Activated CD8-positive, alpha-beta T cell treated with anti-CD3 and anti-CD28 coated beads for 36 hours (primary cell): ENCODE measurements around the gene METAP1. TPM values are rescaled to one million over a fixed set of nuclear protein-coding genes. Genes with fewer than 3 reads are reported as not detected.
A peak's percentile ranks its signal among the peaks of the same experiment; 100 is the strongest.

Source experiments
- ATAC-seq: fragments of 200-7000 bp; cut with Tn5 transposase; one replicate; pipeline ENCODE4 v1.10.0; 2021; ENCODE audit warnings: mild to moderate bottlenecking, moderate library complexity
- CTCF ChIA-PET: fragments of 350-600 bp; sonication (Branson Sonifier 250); formaldehyde crosslinking; loops from one replicate; lab custom pipeline; 2021; ENCODE audit warnings: antibody characterized with exemption; lab: Charles Lee
- POLR2A ChIA-PET: fragments of 350-600 bp; sonication (Branson Sonifier 250); formaldehyde crosslinking; loops from one replicate; lab custom pipeline; 2021; ENCODE audit warnings: antibody characterized with exemption; lab: Charles Lee
- DNase-seq: peaks from one replicate; pipeline ENCODE4 v3.0.0-alpha.2; 2020
- H3K27ac Mint-ChIP-seq: one replicate; pipeline ENCODE4 v1.8.0; 2021; ENCODE audit warnings: mild to moderate bottlenecking, mixed read lengths
- H3K27me3 Mint-ChIP-seq: one replicate; pipeline ENCODE4 v1.8.0; 2021; ENCODE audit warnings: mixed read lengths
- H3K36me3 Mint-ChIP-seq: one replicate; pipeline ENCODE4 v1.8.0; 2021; ENCODE audit warnings: low read depth, mixed read lengths
- H3K4me1 Mint-ChIP-seq: one replicate; pipeline ENCODE4 v1.8.0; 2021; ENCODE audit warnings: low read depth, mixed read lengths
- H3K4me3 Mint-ChIP-seq: one replicate; pipeline ENCODE4 v1.8.0; 2021; ENCODE audit warnings: mild to moderate bottlenecking, moderate library complexity, mixed read lengths
- H3K9me3 Mint-ChIP-seq: one replicate; pipeline ENCODE4 v1.8.0; 2021; ENCODE audit warnings: mixed read lengths
- CTCF ChIP-seq: fragments of 200-600 bp; IDR thresholded peaks from one replicate; pipeline ENCODE4 v1.8.0; 2022; ENCODE audit warnings: antibody characterized with exemption, mild to moderate bottlenecking
- intact Hi-C: fragments of 100-400 bp; cut with micrococcal nuclease; formaldehyde crosslinking; loops from one replicate; pipeline ENCODE4 v1.10.0; 2022
- total RNA-seq, 2 experiments: library from RNA; stranded (reverse); gene quantifications; one replicate each; pipeline ENCODE4 v1.2.3, GENCODE V29; 2021

Gene METAP1
- total RNA-seq, 2 experiments from 2014 or later: 67.1 to 70.4 TPM

- H3K27ac Mint-ChIP-seq: no peak overlapping the region
- POLR2A ChIA-PET: interaction anchor here (1.3 kb wide), 1 partner anchor 101 kb away, joined by 4 read pairs; no protein-coding TSS in a partner anchor
Measured at GRCh38 chr4:99029018-99029735, 33.7 kb downstream of the METAP1 start.

GRCh38 chr4:99029852-99030251 is 34.3 kb downstream of the METAP1 start:
- Mint-ChIP-seq H3K9me3 (no peaks in the 10 kb centered on the region), H3K27me3 (no peaks in the 10 kb centered on the region), H3K4me3 (no peak overlapping the region), H3K27ac (no peak overlapping the region), H3K36me3 (peaks cover 24% of the 10 kb centered on the region), H3K4me1 (peaks cover 50% of the 10 kb centered on the region)
- no peak for DNase-seq
- no peak for ATAC-seq
- ChIA-PET CTCF (interaction anchor here (0.7 to 1.0 kb wide), 3 partner anchors 11 to 31 kb away, joined by 3 read pairs; no protein-coding TSS in a partner anchor), POLR2A (interaction anchor here (1.3 kb wide), 1 partner anchor 102 kb away, joined by 4 read pairs; no protein-coding TSS in a partner anchor)
- intact Hi-C loops: no loop called here
- no peak for TF ChIP-seq CTCF

More at GRCh38 chr4:99029018-99029735, 33.7 kb downstream of the METAP1 start:
- H3K4me3 Mint-ChIP-seq: no peak overlapping the region
- CTCF ChIA-PET: interaction anchor here (0.7 to 1.0 kb wide), 2 partner anchors 12 to 28 kb away, joined by 3 read pairs; no protein-coding TSS in a partner anchor
- DNase-seq (no peak), ATAC-seq (no peak)
- peaks cover 20% of the 10 kb centered on the region for H3K36me3 Mint-ChIP-seq
- H3K27me3 Mint-ChIP-seq: no peaks in the 10 kb centered on the region
- no peaks in the 10 kb centered on the region for H3K9me3 Mint-ChIP-seq
- intact Hi-C loops: no loop called here
- peaks cover 57% of the 10 kb centered on the region for H3K4me1 Mint-ChIP-seq
- no peak for TF ChIP-seq CTCF

GRCh38 chr4:99033956-99034355 is 38.4 kb downstream of the METAP1 start:
- Mint-ChIP-seq H3K27me3 (no peaks in the 10 kb centered on the region), H3K9me3 (peaks cover 7% of the 10 kb centered on the region), H3K27ac (no peak overlapping the region), H3K4me3 (no peak overlapping the region), H3K36me3 (peaks cover 48% of the 10 kb centered on the region), H3K4me1 (peaks cover 20% of the 10 kb centered on the region)
- intact Hi-C loops: no loop called here
- ChIA-PET CTCF (no interaction called here), POLR2A (interaction anchor here (0.6 to 1.0 kb wide), 2 partner anchors 38 to 130 kb away, joined by 3 read pairs; no protein-coding TSS in a partner anchor)
- no peak for TF ChIP-seq CTCF
- no peak for ATAC-seq
- DNase-seq: no peak

GRCh38 chr4:99038213-99038612 is 42.7 kb downstream of the METAP1 start:
- no peak overlapping the region for H3K27ac Mint-ChIP-seq
- H3K4me3 Mint-ChIP-seq: no peak overlapping the region
- CTCF ChIA-PET: interaction anchor here (1.6 kb wide), 1 partner anchor 18 kb away, joined by 6 read pairs; no protein-coding TSS in a partner anchor
- H3K27me3 Mint-ChIP-seq: no peaks in the 10 kb centered on the region
- H3K4me1 Mint-ChIP-seq: peaks cover 10% of the 10 kb centered on the region
- POLR2A ChIA-PET: interaction anchor here (1.0 kb wide), 1 partner anchor 18 kb away, joined by 6 read pairs; no protein-coding TSS in a partner anchor
- TF ChIP-seq CTCF: no peak
- DNase-seq (no peak), ATAC-seq (no peak)
- peaks cover 7% of the 10 kb centered on the region for H3K9me3 Mint-ChIP-seq
- H3K36me3 Mint-ChIP-seq: peaks cover 47% of the 10 kb centered on the region
- intact Hi-C loops: no loop called here

GRCh38 chr4:99043346-99043745 is 47.8 kb downstream of the METAP1 start:
- Mint-ChIP-seq H3K27me3 (no peaks in the 10 kb centered on the region), H3K9me3 (peaks cover under 1% of the 10 kb centered on the region), H3K27ac (peak overlapping the region; percentile 82), H3K4me1 (peaks cover 19% of the 10 kb centered on the region), H3K4me3 (no peak overlapping the region), H3K36me3 (peaks cover 47% of the 10 kb centered on the region)
- ChIA-PET CTCF (interaction anchor here (0.7 to 1.6 kb wide), 4 partner anchors 10 to 362 kb away, joined by 3 to 14 read pairs (median 4); partner anchors contain the start of gene METAP1), POLR2A (interaction anchor here (0.7 to 1.2 kb wide), 3 partner anchors 10 to 49 kb away, joined by 3 read pairs; no protein-coding TSS in a partner anchor)
- peak; percentile 81 for ATAC-seq
- no peak for TF ChIP-seq CTCF
- DNase-seq: no peak
- intact Hi-C loops: no loop called here
